ENCODE results near the gene RARB. TPM values are rescaled to one million over a fixed set of nuclear protein-coding genes. Genes with fewer than 3 reads are reported as not detected.

Gene RARB
- total RNA-seq, 1 experiment from 2014 or later = 2.5 TPM

GRCh38 chr3:25527336-25527735 lies 99.3 kb downstream of the RARB start:
- intact Hi-C loops (cut with micrococcal nuclease; ENCODE audit: unreplicated experiment) = no loop called here
- no peak overlapping the region for H3K4me3 Mint-ChIP-seq (ENCODE audit: unreplicated experiment)
- H3K27ac Mint-ChIP-seq (ENCODE audit: unreplicated experiment) = no peak overlapping the region
- peaks cover 5% of the 10 kb centered on the region for H3K36me3 Mint-ChIP-seq (ENCODE audit: insufficient read depth, unreplicated experiment)
- peaks cover 15% of the 10 kb centered on the region for H3K9me3 Mint-ChIP-seq (ENCODE audit: unreplicated experiment)
- no peaks in the 10 kb centered on the region for H3K4me1 ChIP-seq
- no peak for DNase-seq
- BruUV-seq (replicated peaks) = no TSS peak
- ChIA-PET POLR2A (no interaction called here), CTCF (no interaction called here)
- H3K27me3 Mint-ChIP-seq (ENCODE audit: insufficient read depth, unreplicated experiment) = no peaks in the 10 kb centered on the region
- no peaks in the 10 kb centered on the region for H3K4me1 Mint-ChIP-seq (ENCODE audit: low read depth, unreplicated experiment)
- no peaks in the 10 kb centered on the region for H3K27me3 ChIP-seq (replicated peaks; ENCODE audit: control insufficient read depth, insufficient read depth, low read length)
- H3K4me3 ChIP-seq (ENCODE audit: low read depth, low read length) = no peak overlapping the region
- no peaks in the 10 kb centered on the region for H3K9me3 ChIP-seq
- H3K36me3 ChIP-seq (ENCODE audit: control insufficient read depth, insufficient read depth, low read length) = no peaks in the 10 kb centered on the region
- no peak for TF ChIP-seq CTCF (IDR thresholded peaks at IDR 0.05; ENCODE audit: insufficient read depth in 1 of 2, low read depth in 1 of 2, low read length in 1 of 2, severe bottlenecking in 1 of 2, unreplicated experiment in 1 of 2)

- H3K27ac Mint-ChIP-seq (ENCODE audit: unreplicated experiment) = no peak overlapping the region
- peaks cover 5% of the 10 kb centered on the region for H3K36me3 Mint-ChIP-seq (ENCODE audit: insufficient read depth, unreplicated experiment)
- Histone ChIP-seq H3K27me3 (replicated peaks; ENCODE audit: control insufficient read depth, insufficient read depth, low read length) (no peaks in the 10 kb centered on the region), H3K4me1 (no peaks in the 10 kb centered on the region), H3K9me3 (no peaks in the 10 kb centered on the region), H3K36me3 (ENCODE audit: control insufficient read depth, insufficient read depth, low read length) (no peaks in the 10 kb centered on the region), H3K4me3 (ENCODE audit: low read depth, low read length) (no peak overlapping the region)
- DNase-seq = no peak
- no peaks in the 10 kb centered on the region for H3K27me3 Mint-ChIP-seq (ENCODE audit: insufficient read depth, unreplicated experiment)
- H3K4me1 Mint-ChIP-seq (ENCODE audit: low read depth, unreplicated experiment) = no peaks in the 10 kb centered on the region
- ChIA-PET CTCF (no interaction called here), POLR2A (no interaction called here)
- H3K9me3 Mint-ChIP-seq (ENCODE audit: unreplicated experiment) = peaks cover 15% of the 10 kb centered on the region
- intact Hi-C loops (cut with micrococcal nuclease; ENCODE audit: unreplicated experiment) = no loop called here
- no peak overlapping the region for H3K4me3 Mint-ChIP-seq (ENCODE audit: unreplicated experiment)
- TF ChIP-seq CTCF (IDR thresholded peaks at IDR 0.05; ENCODE audit: insufficient read depth in 1 of 2, low read depth in 1 of 2, low read length in 1 of 2, severe bottlenecking in 1 of 2, unreplicated experiment in 1 of 2) = no peak
- BruUV-seq (replicated peaks) = no TSS peak
Measured at GRCh38 chr3:25527801-25528200, 99.7 kb downstream of the RARB start.

- Histone ChIP-seq H3K27me3 (replicated peaks; ENCODE audit: control insufficient read depth, insufficient read depth, low read length) (no peaks in the 10 kb centered on the region), H3K9me3 (no peaks in the 10 kb centered on the region), H3K36me3 (ENCODE audit: control insufficient read depth, insufficient read depth, low read length) (no peaks in the 10 kb centered on the region), H3K4me3 (ENCODE audit: low read depth, low read length) (no peak overlapping the region), H3K4me1 (peaks cover 17% of the 10 kb centered on the region; the same call in 1 of the 2 replicates)
- H3K9me3 Mint-ChIP-seq (ENCODE audit: unreplicated experiment) = peaks cover 15% of the 10 kb centered on the region
- TF ChIP-seq CTCF (IDR thresholded peaks at IDR 0.05; ENCODE audit: insufficient read depth in 1 of 2, low read depth in 1 of 2, low read length in 1 of 2, severe bottlenecking in 1 of 2, unreplicated experiment in 1 of 2) = no peak
- no TSS peak for BruUV-seq (replicated peaks)
- no peaks in the 10 kb centered on the region for H3K27me3 Mint-ChIP-seq (ENCODE audit: insufficient read depth, unreplicated experiment)
- intact Hi-C loops (cut with micrococcal nuclease; ENCODE audit: unreplicated experiment) = no loop called here
- H3K4me3 Mint-ChIP-seq (ENCODE audit: unreplicated experiment) = no peak overlapping the region
- H3K36me3 Mint-ChIP-seq (ENCODE audit: insufficient read depth, unreplicated experiment) = peaks cover 5% of the 10 kb centered on the region
- no peak for DNase-seq
- peaks cover 7% of the 10 kb centered on the region for H3K4me1 Mint-ChIP-seq (ENCODE audit: low read depth, unreplicated experiment)
- H3K27ac Mint-ChIP-seq (ENCODE audit: unreplicated experiment) = no peak overlapping the region
- CTCF ChIA-PET = interaction anchor here (0.6 to 0.7 kb wide), 2 partner anchors 418 to 758 kb away, joined by 3 to 4 read pairs; no protein-coding TSS in a partner anchor
- POLR2A ChIA-PET = no interaction called here
Measured at GRCh38 chr3:25531971-25532370, 103.9 kb downstream of the RARB start.

Measured in Caco-2 (cell line).